ENCODE data around the gene MYO3B.

DNA sequence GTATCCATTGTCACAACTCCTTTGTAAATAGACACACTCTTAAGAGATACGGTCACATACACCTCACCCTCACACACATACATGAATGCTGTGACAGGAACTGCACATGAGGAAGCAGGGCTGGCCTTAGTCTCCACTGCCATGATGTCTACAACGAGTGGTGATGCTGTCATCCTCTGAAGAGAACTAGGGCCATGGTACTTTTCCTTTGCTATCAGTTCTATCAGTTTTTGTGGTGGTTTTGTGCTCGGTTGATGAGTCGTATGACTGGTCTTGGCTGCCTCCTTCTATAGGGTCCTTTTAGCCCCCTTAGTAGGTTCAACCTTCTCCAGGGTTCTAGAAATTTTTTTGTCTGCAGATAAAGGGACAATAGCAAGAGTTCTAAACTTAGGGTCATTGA, 66.0 kb downstream of the MYO3B start:
- TF ChIP-seq, protein P1, sequence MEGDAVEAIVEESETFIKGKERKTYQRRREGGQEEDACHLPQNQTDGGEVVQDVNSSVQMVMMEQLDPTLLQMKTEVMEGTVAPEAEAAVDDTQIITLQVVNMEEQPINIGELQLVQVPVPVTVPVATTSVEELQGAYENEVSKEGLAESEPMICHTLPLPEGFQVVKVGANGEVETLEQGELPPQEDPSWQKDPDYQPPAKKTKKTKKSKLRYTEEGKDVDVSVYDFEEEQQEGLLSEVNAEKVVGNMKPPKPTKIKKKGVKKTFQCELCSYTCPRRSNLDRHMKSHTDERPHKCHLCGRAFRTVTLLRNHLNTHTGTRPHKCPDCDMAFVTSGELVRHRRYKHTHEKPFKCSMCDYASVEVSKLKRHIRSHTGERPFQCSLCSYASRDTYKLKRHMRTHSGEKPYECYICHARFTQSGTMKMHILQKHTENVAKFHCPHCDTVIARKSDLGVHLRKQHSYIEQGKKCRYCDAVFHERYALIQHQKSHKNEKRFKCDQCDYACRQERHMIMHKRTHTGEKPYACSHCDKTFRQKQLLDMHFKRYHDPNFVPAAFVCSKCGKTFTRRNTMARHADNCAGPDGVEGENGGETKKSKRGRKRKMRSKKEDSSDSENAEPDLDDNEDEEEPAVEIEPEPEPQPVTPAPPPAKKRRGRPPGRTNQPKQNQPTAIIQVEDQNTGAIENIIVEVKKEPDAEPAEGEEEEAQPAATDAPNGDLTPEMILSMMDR (IDR thresholded peaks at IDR 0.05), result no peak
- TF ChIP-seq EZH2phosphoT487 (IDR thresholded peaks at IDR 0.05), result no peak
- TF ChIP-seq EZH2 (IDR thresholded peaks at IDR 0.05), result no peak
